HEK293 (cell line): ENCODE results near the gene THAP11.

Source experiments
- BCL11B ChIP-seq: fragments of 450-650 bp; formaldehyde crosslinking; IDR thresholded peaks from 2 replicates; pipeline ENCODE4 v1.5.1; 2016; ENCODE audit warnings: low read depth, missing biosample characterization, missing genetic modification characterization
- EGR2 ChIP-seq: fragments of 450-650 bp; formaldehyde crosslinking; IDR thresholded peaks from 2 replicates; pipeline ENCODE4 v1.5.1; 2016; ENCODE audit warnings: low read depth, missing biosample characterization, missing genetic modification characterization
- GLIS2 ChIP-seq: fragments of 450-650 bp; formaldehyde crosslinking; IDR thresholded peaks from 2 replicates; pipeline ENCODE4 v1.5.1; 2016; ENCODE audit warnings: missing biosample characterization, missing genetic modification characterization
- HOXD13 ChIP-seq: sonication (generic); formaldehyde crosslinking; IDR thresholded peaks from 2 replicates; pipeline ENCODE4 v1.8.0; 2022; ENCODE audit warnings: missing genetic modification reagents, borderline replicate concordance
- MYNN ChIP-seq: fragments of 450-650 bp; formaldehyde crosslinking; IDR thresholded peaks from 2 replicates; pipeline ENCODE4 v1.5.1; 2016; ENCODE audit warnings: missing biosample characterization, missing genetic modification characterization, borderline replicate concordance
- REPIN1 ChIP-seq: fragments of 450-650 bp; formaldehyde crosslinking; IDR thresholded peaks from 2 replicates; pipeline ENCODE4 v1.5.1; 2017; ENCODE audit warnings: missing biosample characterization, missing genetic modification characterization, low read depth
- ZBTB17 ChIP-seq: fragments of 450-650 bp; formaldehyde crosslinking; IDR thresholded peaks from 2 replicates; pipeline ENCODE4 v1.5.1; 2016; ENCODE audit warnings: missing biosample characterization, missing genetic modification characterization
- ZBTB48 ChIP-seq: fragments of 450-650 bp; formaldehyde crosslinking; IDR thresholded peaks from 2 replicates; pipeline ENCODE4 v1.5.1; 2016; ENCODE audit warnings: missing biosample characterization, missing genetic modification characterization
- ZFP37 ChIP-seq: fragments of 450-650 bp; formaldehyde crosslinking; IDR thresholded peaks from 2 replicates; pipeline ENCODE4 v1.5.1; 2016; ENCODE audit warnings: missing biosample characterization, missing genetic modification characterization
- ZNF10 ChIP-seq: fragments of 450-650 bp; formaldehyde crosslinking; IDR thresholded peaks from 2 replicates; pipeline ENCODE4 v1.5.1; 2017; ENCODE audit warnings: missing biosample characterization, missing genetic modification characterization
- ZNF133 ChIP-seq: fragments of 450-650 bp; formaldehyde crosslinking; IDR thresholded peaks from 2 replicates; pipeline ENCODE4 v1.5.1; 2016; ENCODE audit warnings: missing biosample characterization, missing genetic modification characterization
- ZNF140 ChIP-seq: fragments of 450-650 bp; formaldehyde crosslinking; IDR thresholded peaks from 2 replicates; pipeline ENCODE4 v1.5.1; 2016; ENCODE audit warnings: missing biosample characterization, missing genetic modification characterization
- ZNF311 ChIP-seq: fragments of 450-650 bp; formaldehyde crosslinking; IDR thresholded peaks from 2 replicates; pipeline ENCODE4 v1.5.1; 2017; ENCODE audit warnings: missing biosample characterization, missing genetic modification characterization, borderline replicate concordance
- ZNF354C ChIP-seq: fragments of 450-650 bp; formaldehyde crosslinking; IDR thresholded peaks from 2 replicates; pipeline ENCODE4 v1.5.1; 2016; ENCODE audit warnings: missing biosample characterization, missing genetic modification characterization, low read depth, borderline replicate concordance
- ZNF37A ChIP-seq: fragments of 450-650 bp; IDR thresholded peaks from 2 replicates; pipeline ENCODE4 v1.5.1; 2018; ENCODE audit warnings: missing biosample characterization, missing genetic modification characterization
- ZNF416 ChIP-seq: fragments of 450-650 bp; formaldehyde crosslinking; IDR thresholded peaks from 2 replicates; pipeline ENCODE4 v1.5.1; 2016; ENCODE audit warnings: missing biosample characterization, missing genetic modification characterization
- ZNF426 ChIP-seq: fragments of 450-650 bp; formaldehyde crosslinking; IDR thresholded peaks from 2 replicates; pipeline ENCODE4 v1.5.1; 2017; ENCODE audit warnings: missing biosample characterization, missing genetic modification characterization, mild to moderate bottlenecking, inconsistent platforms, moderate library complexity
- ZNF530 ChIP-seq: fragments of 450-650 bp; formaldehyde crosslinking; IDR thresholded peaks from 2 replicates; pipeline ENCODE4 v1.5.1; 2016; ENCODE audit warnings: low read depth, missing biosample characterization, missing genetic modification characterization
- ZNF561 ChIP-seq: fragments of 450-650 bp; IDR thresholded peaks from 2 replicates; pipeline ENCODE4 v1.5.1; 2018; ENCODE audit warnings: missing biosample characterization, missing genetic modification characterization, borderline replicate concordance
- ZNF600 ChIP-seq: fragments of 450-650 bp; formaldehyde crosslinking; IDR thresholded peaks from 2 replicates; pipeline ENCODE4 v1.5.1; 2016; ENCODE audit warnings: missing biosample characterization, missing genetic modification characterization
- ZNF624 ChIP-seq: fragments of 450-650 bp; formaldehyde crosslinking; IDR thresholded peaks from 2 replicates; pipeline ENCODE4 v1.5.1; 2017; ENCODE audit warnings: missing biosample characterization, missing genetic modification characterization
- ZNF626 ChIP-seq: fragments of 450-650 bp; sonication (Bioruptor Pico); formaldehyde crosslinking; IDR thresholded peaks from 2 replicates; pipeline ENCODE4 v1.5.1; 2018; ENCODE audit warnings: missing biosample characterization, missing genetic modification characterization, inconsistent platforms
- ZNF658 ChIP-seq: fragments of 450-650 bp; formaldehyde crosslinking; IDR thresholded peaks from 2 replicates; pipeline ENCODE4; 2016; ENCODE audit warnings: missing biosample characterization, missing genetic modification characterization
- ZNF660 ChIP-seq: fragments of 450-650 bp; IDR thresholded peaks from 2 replicates; pipeline ENCODE4 v1.5.1; 2018; ENCODE audit warnings: missing biosample characterization, mild to moderate bottlenecking, missing genetic modification characterization
- ZNF701 ChIP-seq: fragments of 450-650 bp; formaldehyde crosslinking; IDR thresholded peaks from 2 replicates; pipeline ENCODE4 v1.5.1; 2016; ENCODE audit warnings: missing biosample characterization, missing genetic modification characterization
- ZNF704 ChIP-seq: fragments of 450-650 bp; formaldehyde crosslinking; IDR thresholded peaks from 2 replicates; pipeline ENCODE4 v1.5.1; 2016; ENCODE audit warnings: missing biosample characterization, missing genetic modification characterization
- ZSCAN30 ChIP-seq: fragments of 450-650 bp; IDR thresholded peaks from 2 replicates; pipeline ENCODE4 v1.5.1; 2018; ENCODE audit warnings: missing biosample characterization, mild to moderate bottlenecking, missing genetic modification characterization, moderate library complexity
- TF ChIP-seq, protein P1 (sequence below): fragments of 450-650 bp; formaldehyde crosslinking; IDR thresholded peaks from 2 replicates; pipeline ENCODE4 v1.5.1; 2017; ENCODE audit warnings: missing biosample characterization, missing genetic modification characterization
- TF ChIP-seq, protein P2 (sequence below): fragments of 450-650 bp; formaldehyde crosslinking; IDR thresholded peaks from 2 replicates; pipeline ENCODE4 v1.5.1; 2016; ENCODE audit warnings: missing biosample characterization, missing genetic modification characterization, low read depth

THAP11 gene

GRCh38 chr16:67845291-67846062 is 3.4 kb downstream of the THAP11 start (continued):
- no peak for TF ChIP-seq ZNF624 (tag by site-specific recombination)
- no peak for TF ChIP-seq ZNF311 (tag by site-specific recombination)
- no peak for TF ChIP-seq MYNN
- TF ChIP-seq ZFP37 (tag by site-specific recombination), result no peak
- peak; percentile 38 for TF ChIP-seq ZBTB48 (tag by site-specific recombination)
- no peak for TF ChIP-seq ZNF660 (tag by site-specific recombination)
- TF ChIP-seq ZNF140, result no peak
- TF ChIP-seq ZNF626 (tag by site-specific recombination), result no peak
- TF ChIP-seq, protein P1, sequence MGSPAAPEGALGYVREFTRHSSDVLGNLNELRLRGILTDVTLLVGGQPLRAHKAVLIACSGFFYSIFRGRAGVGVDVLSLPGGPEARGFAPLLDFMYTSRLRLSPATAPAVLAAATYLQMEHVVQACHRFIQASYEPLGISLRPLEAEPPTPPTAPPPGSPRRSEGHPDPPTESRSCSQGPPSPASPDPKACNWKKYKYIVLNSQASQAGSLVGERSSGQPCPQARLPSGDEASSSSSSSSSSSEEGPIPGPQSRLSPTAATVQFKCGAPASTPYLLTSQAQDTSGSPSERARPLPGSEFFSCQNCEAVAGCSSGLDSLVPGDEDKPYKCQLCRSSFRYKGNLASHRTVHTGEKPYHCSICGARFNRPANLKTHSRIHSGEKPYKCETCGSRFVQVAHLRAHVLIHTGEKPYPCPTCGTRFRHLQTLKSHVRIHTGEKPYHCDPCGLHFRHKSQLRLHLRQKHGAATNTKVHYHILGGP, result no peak
- no peak for TF ChIP-seq ZNF530 (tag by site-specific recombination)
- no peak for TF ChIP-seq EGR2
- TF ChIP-seq BCL11B (tag by site-specific recombination), result no peak
- TF ChIP-seq ZNF426 (tag by site-specific recombination), result no peak
- TF ChIP-seq ZNF704, result no peak
- no peak for TF ChIP-seq ZNF658 (tag by site-specific recombination)
- TF ChIP-seq ZNF600 (tag by site-specific recombination), result peak; percentile 55; the same call in 1 of the 2 replicates
- TF ChIP-seq ZNF701 (tag by site-specific recombination), result no peak
- no peak for TF ChIP-seq HOXD13
- no peak for TF ChIP-seq REPIN1 (tag by site-specific recombination)
- TF ChIP-seq ZSCAN30 (tag by site-specific recombination), result no peak
- TF ChIP-seq GLIS2 (tag by site-specific recombination), result no peak
- TF ChIP-seq ZNF416, result no peak
- TF ChIP-seq ZNF10 (tag by site-specific recombination), result peak; percentile 71; the same call in 1 of the 2 replicates
- TF ChIP-seq, protein P2, sequence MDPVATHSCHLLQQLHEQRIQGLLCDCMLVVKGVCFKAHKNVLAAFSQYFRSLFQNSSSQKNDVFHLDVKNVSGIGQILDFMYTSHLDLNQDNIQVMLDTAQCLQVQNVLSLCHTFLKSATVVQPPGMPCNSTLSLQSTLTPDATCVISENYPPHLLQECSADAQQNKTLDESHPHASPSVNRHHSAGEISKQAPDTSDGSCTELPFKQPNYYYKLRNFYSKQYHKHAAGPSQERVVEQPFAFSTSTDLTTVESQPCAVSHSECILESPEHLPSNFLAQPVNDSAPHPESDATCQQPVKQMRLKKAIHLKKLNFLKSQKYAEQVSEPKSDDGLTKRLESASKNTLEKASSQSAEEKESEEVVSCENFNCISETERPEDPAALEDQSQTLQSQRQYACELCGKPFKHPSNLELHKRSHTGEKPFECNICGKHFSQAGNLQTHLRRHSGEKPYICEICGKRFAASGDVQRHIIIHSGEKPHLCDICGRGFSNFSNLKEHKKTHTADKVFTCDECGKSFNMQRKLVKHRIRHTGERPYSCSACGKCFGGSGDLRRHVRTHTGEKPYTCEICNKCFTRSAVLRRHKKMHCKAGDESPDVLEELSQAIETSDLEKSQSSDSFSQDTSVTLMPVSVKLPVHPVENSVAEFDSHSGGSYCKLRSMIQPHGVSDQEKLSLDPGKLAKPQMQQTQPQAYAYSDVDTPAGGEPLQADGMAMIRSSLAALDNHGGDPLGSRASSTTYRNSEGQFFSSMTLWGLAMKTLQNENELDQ (tag by site-specific recombination), result no peak
- TF ChIP-seq ZBTB17, result peak; percentile 35; the same call in 1 of the 2 replicates
- no peak for TF ChIP-seq ZNF354C (tag by site-specific recombination)
- no peak for TF ChIP-seq ZNF561 (tag by site-specific recombination)
- peak; percentile 74; the same call in 1 of the 2 replicates for TF ChIP-seq ZNF133 (tag by site-specific recombination)
- TF ChIP-seq ZNF37A, result no peak
